Fibroblast of lung (primary cell): Measurements from ENCODE around the gene PSME3. TPM values are rescaled to one million over a fixed set of nuclear protein-coding genes. Genes with fewer than 3 reads are reported as not detected.
"Not testable (repeated sequence)": the region's sequence is repeated elsewhere in the genome, so short reads cannot be mapped to it uniquely, and the experiment has no call there.

ENCODE experiments used
- DNase-seq, 2 donors: peaks; one replicate each; pipeline versions ENCODE4 v3.0.0 to v3.0.0-alpha.2; 2010; ENCODE audit warnings: low read depth in 2 of 2
- H2AFZ ChIP-seq: 2 replicates; pipeline ENCODE4 v1.5.1; 2012; ENCODE audit warnings: low read length, control low read depth, inconsistent platforms
- H3K27ac ChIP-seq: 2 replicates; pipeline ENCODE4 v1.5.1; 2011; ENCODE audit warnings: low read length, control low read depth; ENCODE audit not compliant: insufficient read depth
- H3K27me3 ChIP-seq: 2 replicates; pipeline ENCODE4 v1.5.1; 2011; ENCODE audit warnings: mild to moderate bottlenecking, low read length; ENCODE audit not compliant: control insufficient read depth, insufficient read depth
- H3K36me3 ChIP-seq: 2 replicates; pipeline ENCODE4 v1.5.1; 2011; ENCODE audit warnings: low read length; ENCODE audit not compliant: control insufficient read depth, insufficient read depth
- H3K4me1 ChIP-seq: 2 replicates; pipeline ENCODE4 v1.5.1; 2011; ENCODE audit warnings: low read length; ENCODE audit not compliant: control insufficient read depth, insufficient read depth; ENCODE audit errors: extremely low read depth
- H3K4me2 ChIP-seq: 2 replicates; pipeline ENCODE4 v1.5.1; 2011; ENCODE audit warnings: low read length, control low read depth; ENCODE audit not compliant: insufficient read depth; ENCODE audit errors: extremely low read depth
- H3K4me3 ChIP-seq, 4 experiments: fragments of 200-600 bp in 1 of 4; sonication (generic) in 1 of 4; replicated peaks in 1 of 4; 2 replicates each; pipeline ENCODE4 v1.5.1; 2011 to 2016; ENCODE audit warnings: low read length in 4 of 4, low read depth in 3 of 4, mild to moderate bottlenecking in 3 of 4, control low read depth in 2 of 4, inconsistent platforms in 1 of 4, mixed read lengths in 1 of 4; ENCODE audit not compliant: insufficient read depth in 1 of 4; ENCODE audit errors: control extremely low read depth in 1 of 4
- H3K79me2 ChIP-seq: 2 replicates; pipeline ENCODE4 v1.5.1; 2012; ENCODE audit warnings: mild to moderate bottlenecking, low read length, inconsistent platforms; ENCODE audit not compliant: control insufficient read depth, insufficient read depth
- H3K9ac ChIP-seq: 2 replicates; pipeline ENCODE4 v1.5.1; 2011; ENCODE audit warnings: mild to moderate bottlenecking, low read length, control low read depth; ENCODE audit not compliant: insufficient read depth
- H3K9me3 ChIP-seq: 2 replicates; pipeline ENCODE4 v1.5.1; 2012; ENCODE audit warnings: low read depth, low read length; ENCODE audit not compliant: control insufficient read depth, insufficient read depth
- H4K20me1 ChIP-seq: 2 replicates; pipeline ENCODE4 v1.5.1; 2011; ENCODE audit warnings: low read length; ENCODE audit not compliant: control insufficient read depth, insufficient read depth; ENCODE audit errors: extremely low read depth
- EZH2 ChIP-seq: IDR thresholded peaks from 2 replicates; pipeline ENCODE4 v1.5.1; 2012; ENCODE audit warnings: low read length, control low read depth, mild to moderate bottlenecking; ENCODE audit errors: missing control alignments
- polyA plus RNA-seq, 2 donors: library from polyadenylated mRNA; depleted of rRNA in 1 of 2; stranded (reverse) in 1 of 2; unstranded in 1 of 2; fragments of >200 nt; gene quantifications; 2 replicates each; pipeline ENCODE4 v1.2.1, GENCODE V29; 2011 to 2012; ENCODE audit warnings: missing spikeins in 1 of 2
- total RNA-seq: library from RNA; depleted of rRNA; stranded (reverse); fragments of >200 nt; gene quantifications from 2 replicates; pipeline ENCODE4 v1.2.1, GENCODE V29; 2014
- TF ChIP-seq, protein P1 (sequence below), 2 donors: IDR thresholded peaks in 1 of 2; conservative IDR thresholded peaks in 1 of 2; 1 replicate in 1 of 2; 2 replicates in 1 of 2; pipeline ENCODE4 v1.5.1; 2011 to 2012; ENCODE audit warnings: low read length in 2 of 2, control low read depth in 1 of 2, inconsistent platforms in 1 of 2, low read depth in 1 of 2, mild to moderate bottlenecking in 1 of 2

The PSME3 gene
- total and polyA plus RNA-seq, 2 donors (not counting 1 experiment from before 2014, with no cell fraction given), result 50.7 to 133 TPM

GRCh38 chr17:42853968-42854790, 21.0 kb downstream of the PSME3 start:
- H3K36me3 ChIP-seq, result no peaks in the 10 kb centered on the region
- peak overlapping the region; percentile 4 for H2AFZ ChIP-seq
- H3K9me3 ChIP-seq, result no peaks in the 10 kb centered on the region
- peaks cover 6% of the 10 kb centered on the region for H3K27me3 ChIP-seq
- no peak for DNase-seq
- H4K20me1 ChIP-seq, result no peaks in the 10 kb centered on the region
- H3K9ac ChIP-seq, result no peak overlapping the region
- TF ChIP-seq, protein P1, sequence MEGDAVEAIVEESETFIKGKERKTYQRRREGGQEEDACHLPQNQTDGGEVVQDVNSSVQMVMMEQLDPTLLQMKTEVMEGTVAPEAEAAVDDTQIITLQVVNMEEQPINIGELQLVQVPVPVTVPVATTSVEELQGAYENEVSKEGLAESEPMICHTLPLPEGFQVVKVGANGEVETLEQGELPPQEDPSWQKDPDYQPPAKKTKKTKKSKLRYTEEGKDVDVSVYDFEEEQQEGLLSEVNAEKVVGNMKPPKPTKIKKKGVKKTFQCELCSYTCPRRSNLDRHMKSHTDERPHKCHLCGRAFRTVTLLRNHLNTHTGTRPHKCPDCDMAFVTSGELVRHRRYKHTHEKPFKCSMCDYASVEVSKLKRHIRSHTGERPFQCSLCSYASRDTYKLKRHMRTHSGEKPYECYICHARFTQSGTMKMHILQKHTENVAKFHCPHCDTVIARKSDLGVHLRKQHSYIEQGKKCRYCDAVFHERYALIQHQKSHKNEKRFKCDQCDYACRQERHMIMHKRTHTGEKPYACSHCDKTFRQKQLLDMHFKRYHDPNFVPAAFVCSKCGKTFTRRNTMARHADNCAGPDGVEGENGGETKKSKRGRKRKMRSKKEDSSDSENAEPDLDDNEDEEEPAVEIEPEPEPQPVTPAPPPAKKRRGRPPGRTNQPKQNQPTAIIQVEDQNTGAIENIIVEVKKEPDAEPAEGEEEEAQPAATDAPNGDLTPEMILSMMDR (conservative IDR thresholded peaks at IDR 0.05 in 1 of 2, IDR thresholded peaks at IDR 0.05 in 1 of 2; ENCODE audit: low read depth in 1 of 2, low read length in 2 of 2), result no peak
- no peak for TF ChIP-seq EZH2
- peaks cover 2% of the 10 kb centered on the region for H3K4me1 ChIP-seq
- no peaks in the 10 kb centered on the region for H3K79me2 ChIP-seq
- no peak overlapping the region for H3K4me2 ChIP-seq
- no peak overlapping the region for H3K4me3 ChIP-seq
- H3K27ac ChIP-seq, result no peak overlapping the region

DNA sequence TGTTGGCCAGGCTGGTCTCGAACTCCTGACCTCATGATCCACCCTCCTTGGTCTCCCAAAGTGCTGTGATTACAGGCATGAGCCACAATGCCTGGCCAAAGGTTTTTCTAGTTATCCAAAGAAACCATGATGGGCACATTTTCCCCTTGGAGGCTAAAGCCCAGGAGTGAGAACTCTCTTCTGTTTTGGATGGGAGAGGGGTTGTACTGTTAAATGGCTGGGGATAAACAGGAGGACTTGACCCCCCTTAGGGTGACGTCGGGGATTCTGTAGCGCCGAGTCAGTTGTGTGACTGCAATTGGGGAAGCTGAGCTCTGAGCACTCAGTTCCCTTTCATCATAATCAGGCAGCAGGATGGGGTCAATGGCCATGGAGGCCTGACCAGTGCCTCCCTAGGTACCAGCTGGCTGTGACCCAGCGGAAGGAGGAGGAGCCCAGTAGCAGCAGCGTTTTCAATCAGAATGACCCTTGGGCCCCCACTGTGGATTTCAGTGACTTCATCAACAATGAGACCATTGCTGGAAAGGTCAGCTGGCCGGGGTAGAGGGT, 21.9 kb downstream of the PSME3 start:
- Histone ChIP-seq H3K27me3 (peaks cover 6% of the 10 kb centered on the region), H3K4me2 (no peak overlapping the region), H3K27ac (no peak overlapping the region), H2AFZ (no peak overlapping the region), H3K36me3 (no peaks in the 10 kb centered on the region), H3K4me1 (no peaks in the 10 kb centered on the region), H3K4me3 (no peak overlapping the region), H3K9ac (no peak overlapping the region), H3K79me2 (no peaks in the 10 kb centered on the region), H3K9me3 (no peaks in the 10 kb centered on the region), H4K20me1 (no peaks in the 10 kb centered on the region)
- TF ChIP-seq, protein P1 (conservative IDR thresholded peaks at IDR 0.05 in 1 of 2, IDR thresholded peaks at IDR 0.05 in 1 of 2; ENCODE audit: low read depth in 1 of 2, low read length in 2 of 2), result no peak
- TF ChIP-seq EZH2, result no peak
- no peak for DNase-seq

DNA sequence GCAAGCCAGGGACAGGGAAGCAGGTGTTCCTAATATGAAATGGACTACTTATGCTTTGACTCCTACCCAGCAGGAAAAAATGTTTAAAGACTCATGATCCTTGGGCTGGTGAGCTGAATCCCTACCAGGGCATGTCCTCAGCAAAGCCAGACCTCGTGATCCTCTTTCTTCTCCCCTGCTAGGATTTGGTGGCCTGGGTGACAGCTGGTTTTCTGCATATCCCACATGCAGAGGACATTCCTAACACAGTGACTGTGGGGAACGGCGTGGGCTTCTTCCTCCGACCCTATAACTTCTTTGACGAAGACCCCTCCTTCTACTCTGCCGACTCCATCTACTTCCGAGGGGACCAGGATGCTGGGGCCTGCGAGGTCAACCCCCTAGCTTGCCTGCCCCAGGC, 22.9 kb downstream of the PSME3 start:
- DNase-seq, H3K4me1 ChIP-seq, H4K20me1 ChIP-seq, H3K79me2 ChIP-seq, H3K4me3 ChIP-seq, H3K36me3 ChIP-seq, H3K9ac ChIP-seq, H2AFZ ChIP-seq, H3K9me3 ChIP-seq, H3K27ac ChIP-seq, H3K4me2 ChIP-seq, H3K27me3 ChIP-seq: not testable (repeated sequence)

- H3K79me2 ChIP-seq, H3K4me1 ChIP-seq, H3K4me3 ChIP-seq, H3K4me2 ChIP-seq, H3K9ac ChIP-seq, H3K36me3 ChIP-seq, H4K20me1 ChIP-seq, H3K9me3 ChIP-seq, H3K27me3 ChIP-seq, DNase-seq, H2AFZ ChIP-seq, H3K27ac ChIP-seq: not testable (repeated sequence)
These were observed 23.3 kb downstream of the PSME3 start for GRCh38 chr17:42856516-42856915.
